Psoas muscle (tissue), 8 donors: ENCODE results near the gene ZCCHC10. TPM values are rescaled to one million over a fixed set of nuclear protein-coding genes. Genes with fewer than 3 reads are reported as not detected.
"Not testable (repeated sequence)": the region's sequence is repeated elsewhere in the genome, so short reads cannot be mapped to it uniquely, and the experiment has no call there.

Experiments used
- ATAC-seq, 4 donors: fragments of 200-7000 bp; cut with Tn5 transposase; one replicate each; pipeline ENCODE4 v1.9.1; 2020; ENCODE audit warnings: moderate library complexity in 3 of 4, mild to moderate bottlenecking in 2 of 4
- DNase-seq, 2 donors: peaks; one replicate each; pipeline ENCODE4 v3.0.0-alpha.2; 2020
- H3K27ac ChIP-seq: fragments of 200-600 bp; one replicate; pipeline ENCODE4 v1.8.0; 2022
- H3K27me3 ChIP-seq, 3 donors: fragments of 200-600 bp in 1 of 3; one replicate each; pipeline versions ENCODE4 v1.6.1 to v1.8.0; 2013 to 2022; ENCODE audit warnings: low read length in 2 of 3, mild to moderate bottlenecking in 2 of 3, moderate library complexity in 1 of 3; ENCODE audit not compliant: insufficient read depth in 3 of 3
- H3K36me3 ChIP-seq, 2 donors: fragments of 200-600 bp in 1 of 2; one replicate each; pipeline versions ENCODE4 v1.6.1 to v1.8.0; 2013 to 2022; ENCODE audit warnings: low read depth in 1 of 2, mild to moderate bottlenecking in 1 of 2, moderate library complexity in 1 of 2; ENCODE audit not compliant: insufficient read depth in 1 of 2
- H3K4me1 ChIP-seq: fragments of 200-600 bp; one replicate; pipeline ENCODE4 v1.8.0; 2022
- H3K4me3 ChIP-seq: fragments of 200-600 bp; one replicate; pipeline ENCODE4 v1.8.0; 2022; ENCODE audit warnings: mild to moderate bottlenecking
- H3K9me3 ChIP-seq: fragments of 200-600 bp; one replicate; pipeline ENCODE4 v1.8.0; 2022
- WGBS, 3 donors: extraction: QIAGEN DNeasy Blood & Tissue Kit; methylation state at CpG; one replicate each; pipeline versions ENCODE4 v1.1.6 to v1.1.7; 2013; 5-methylcytosine and 5-hydroxymethylcytosine counted together
- intact Hi-C, 2 donors: fragments of 100-400 bp; cut with DNase I; formaldehyde crosslinking; loops; one replicate each; pipeline versions ENCODE4 v1.11.0 to v1.14.2; 2022
- polyA plus RNA-seq, 3 donors: library from polyadenylated mRNA; stranded (reverse); fragments of 200-250 nt; gene quantifications; one replicate each; pipeline ENCODE4 v1.2.3, GENCODE V29; 2013
- total RNA-seq, 4 donors: library from RNA; stranded (reverse); fragmentation: NEBNext Ultra II Directional in 2 of 4; extraction: Animal tissue kit (Norgen Biotek cat#: 25700) in 2 of 4; gene quantifications; one replicate each; pipeline versions ENCODE4 v1.2.1 to v1.2.4, GENCODE V29; 2021 to 2023
- TF ChIP-seq, protein P1 (sequence below): fragments of 200-600 bp; IDR thresholded peaks from one replicate; pipeline ENCODE4 v1.8.0; 2022; ENCODE audit warnings: antibody characterized with exemption
- donor health status: healthy with polysubstance abuse.
- donor health status: DM: no; HTN: no; CAD: no; lungs with moderate emphysema.
- donor health status: Bipolar disorder and iron deficiency.
- donor health status: healthy.
- donor health status: DM: yes; HTN: yes; CAD: no.
- donor health status: DM: no; HTN: no; CAD: no.
- donor health status: DM: no; HTN: no; CAD: no.
- donor health status: DM: yes; HTN: yes; CAD: no.

Gene ZCCHC10
- total and polyA plus RNA-seq, 7 donors: 13.6 to 32.5 (median 19.8) TPM

DNA sequence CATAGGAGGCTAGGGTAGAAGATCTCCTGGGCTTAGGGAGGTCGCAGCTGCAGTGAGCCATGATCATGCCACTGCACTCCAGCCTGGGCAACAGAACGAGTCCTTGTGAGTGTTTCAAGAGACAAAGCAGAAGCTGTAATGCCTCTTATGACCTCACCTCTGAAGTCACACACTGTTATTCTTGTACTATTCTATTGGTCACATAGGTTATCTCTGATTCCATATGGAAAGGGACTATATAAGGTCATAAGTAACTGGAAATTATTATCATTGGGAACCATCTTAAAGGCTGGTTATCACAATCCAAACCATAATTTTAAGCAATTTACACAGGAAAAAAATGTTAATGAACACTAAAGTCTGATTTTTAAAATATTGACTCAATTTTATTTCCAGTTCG is 45.1 kb downstream of the ZCCHC10 start:
- no peak overlapping the region for H3K27ac ChIP-seq
- no peaks in the 10 kb centered on the region for H3K36me3 ChIP-seq
- DNase-seq (no peak), ATAC-seq (no peak)
- no peaks in the 10 kb centered on the region for H3K27me3 ChIP-seq
- no peak overlapping the region for H3K4me3 ChIP-seq
- WGBS, 3 donors: 86 to 95% (median 89%) methylated on average over 3 of the region's 3 CpGs
- TF ChIP-seq, protein P1, sequence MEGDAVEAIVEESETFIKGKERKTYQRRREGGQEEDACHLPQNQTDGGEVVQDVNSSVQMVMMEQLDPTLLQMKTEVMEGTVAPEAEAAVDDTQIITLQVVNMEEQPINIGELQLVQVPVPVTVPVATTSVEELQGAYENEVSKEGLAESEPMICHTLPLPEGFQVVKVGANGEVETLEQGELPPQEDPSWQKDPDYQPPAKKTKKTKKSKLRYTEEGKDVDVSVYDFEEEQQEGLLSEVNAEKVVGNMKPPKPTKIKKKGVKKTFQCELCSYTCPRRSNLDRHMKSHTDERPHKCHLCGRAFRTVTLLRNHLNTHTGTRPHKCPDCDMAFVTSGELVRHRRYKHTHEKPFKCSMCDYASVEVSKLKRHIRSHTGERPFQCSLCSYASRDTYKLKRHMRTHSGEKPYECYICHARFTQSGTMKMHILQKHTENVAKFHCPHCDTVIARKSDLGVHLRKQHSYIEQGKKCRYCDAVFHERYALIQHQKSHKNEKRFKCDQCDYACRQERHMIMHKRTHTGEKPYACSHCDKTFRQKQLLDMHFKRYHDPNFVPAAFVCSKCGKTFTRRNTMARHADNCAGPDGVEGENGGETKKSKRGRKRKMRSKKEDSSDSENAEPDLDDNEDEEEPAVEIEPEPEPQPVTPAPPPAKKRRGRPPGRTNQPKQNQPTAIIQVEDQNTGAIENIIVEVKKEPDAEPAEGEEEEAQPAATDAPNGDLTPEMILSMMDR: no peak
- H3K9me3 ChIP-seq: no peaks in the 10 kb centered on the region
- intact Hi-C loops: no loop called here
- no peaks in the 10 kb centered on the region for H3K4me1 ChIP-seq

DNA sequence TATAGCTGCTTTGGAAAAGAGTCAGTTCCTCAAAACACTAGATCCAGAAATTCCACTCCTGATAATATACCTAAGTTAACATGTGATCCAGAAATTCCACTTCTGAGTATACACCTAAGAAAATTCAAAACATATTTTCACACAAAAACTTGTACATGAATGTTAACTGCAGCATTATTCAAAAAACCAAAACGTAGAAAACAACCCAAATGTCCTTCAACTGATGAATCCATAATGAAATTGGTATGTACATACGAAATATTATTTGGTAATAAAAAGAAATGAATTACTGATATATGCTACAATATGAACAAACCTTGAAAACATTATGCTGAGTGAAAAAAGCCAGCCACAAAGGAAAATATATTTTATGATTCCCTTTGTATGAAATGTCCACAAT is 46.4 kb downstream of the ZCCHC10 start:
- WGBS, 3 donors: 69 to 82% (median 77%) methylated on average over 2 of the region's 2 CpGs
- DNase-seq (no peak), ATAC-seq (no peak)
- intact Hi-C loops: no loop called here
- H3K9me3 ChIP-seq: no peaks in the 10 kb centered on the region
- H3K4me1 ChIP-seq: no peaks in the 10 kb centered on the region
- no peak overlapping the region for H3K27ac ChIP-seq
- H3K27me3 ChIP-seq: no peaks in the 10 kb centered on the region
- no peaks in the 10 kb centered on the region for H3K36me3 ChIP-seq
- TF ChIP-seq, protein P1: no peak
- no peak overlapping the region for H3K4me3 ChIP-seq

DNA sequence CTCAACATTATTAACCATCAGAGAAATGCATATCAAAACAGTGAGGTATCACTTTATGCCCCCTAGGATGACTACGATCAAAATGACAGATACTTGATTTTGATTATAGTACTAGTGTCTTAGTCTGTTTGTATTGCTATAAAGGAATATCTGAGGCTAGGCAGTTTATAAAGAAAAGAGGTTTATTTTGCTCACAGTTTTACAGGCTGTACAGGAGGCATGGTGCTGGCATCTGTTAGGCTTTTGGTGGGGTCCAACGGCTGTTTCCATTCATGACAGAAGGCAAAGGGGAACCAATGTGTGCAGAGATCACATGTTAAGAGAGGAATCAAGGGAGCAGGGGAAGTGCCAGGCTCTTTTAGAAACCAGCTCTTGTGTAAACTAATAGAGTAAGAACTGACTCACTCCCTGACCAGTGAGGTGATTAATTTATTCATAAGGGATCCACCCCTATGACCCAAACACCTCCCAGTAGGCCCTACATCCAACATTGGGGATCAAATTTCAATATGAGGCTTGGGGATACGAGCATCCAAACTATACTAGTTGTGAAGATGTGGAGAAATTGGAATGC is 46.9 kb downstream of the ZCCHC10 start:
- Histone ChIP-seq H3K9me3 (no peaks in the 10 kb centered on the region), H3K4me3 (no peak overlapping the region), H3K36me3 (no peaks in the 10 kb centered on the region), H3K27ac (no peak overlapping the region), H3K27me3 (no peaks in the 10 kb centered on the region), H3K4me1 (no peaks in the 10 kb centered on the region)
- intact Hi-C loops: no loop called here
- ATAC-seq (no peak), DNase-seq (no peak)
- TF ChIP-seq, protein P1: no peak
- 71 to 75% (median 73%) methylated on average over 3 of the region's 3 CpGs for WGBS, 3 donors

DNA sequence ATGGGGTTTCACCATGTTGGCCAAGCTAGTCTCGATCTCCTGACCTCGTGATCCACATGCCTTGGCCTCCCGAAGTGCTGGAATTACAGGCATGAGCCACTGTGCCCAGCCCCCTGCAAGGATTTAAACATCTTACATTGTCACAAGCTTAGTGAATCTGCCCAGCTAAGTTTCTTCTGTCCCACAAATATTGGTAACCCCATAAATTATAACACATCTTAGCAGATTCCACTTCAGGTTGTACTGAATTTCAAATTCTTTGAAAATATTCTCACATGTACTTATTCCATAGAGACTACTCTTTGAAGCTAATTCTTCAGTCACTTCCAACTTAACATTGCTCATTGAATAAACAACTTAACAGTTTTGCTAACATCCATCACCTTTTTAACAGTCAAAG is 49.5 kb downstream of the ZCCHC10 start:
- H3K9me3 ChIP-seq: no peaks in the 10 kb centered on the region
- TF ChIP-seq, protein P1: no peak
- no peaks in the 10 kb centered on the region for H3K36me3 ChIP-seq
- intact Hi-C loops: no loop called here
- ATAC-seq (no peak), DNase-seq (no peak)
- H3K27ac ChIP-seq: no peak overlapping the region
- no peaks in the 10 kb centered on the region for H3K27me3 ChIP-seq
- no peak overlapping the region for H3K4me3 ChIP-seq
- WGBS, 3 donors: 83 to 94% (median 87%) methylated on average over 3 of the region's 3 CpGs
- H3K4me1 ChIP-seq: no peaks in the 10 kb centered on the region

DNA sequence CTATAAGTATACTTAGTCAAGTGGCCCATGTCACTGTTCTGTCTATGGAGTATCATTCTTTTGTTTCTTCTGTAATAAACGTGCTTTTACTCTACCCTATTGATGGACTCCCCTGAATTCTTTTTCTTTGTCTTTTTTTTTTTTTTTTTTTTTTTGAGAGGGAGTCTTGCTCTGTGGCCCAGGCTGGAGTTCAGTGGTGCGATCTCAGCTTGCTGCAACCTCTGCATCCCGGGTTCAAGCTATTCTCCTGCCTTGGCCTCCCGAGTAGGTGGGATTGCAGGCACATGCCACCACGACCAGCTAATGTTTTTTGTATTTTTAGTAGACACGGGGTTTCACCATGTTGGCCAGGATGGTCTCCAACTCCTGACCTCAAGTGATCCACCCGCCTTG is 53.9 kb downstream of the ZCCHC10 start:
- H3K27me3 ChIP-seq, ATAC-seq, intact Hi-C loops, H3K27ac ChIP-seq, H3K9me3 ChIP-seq, H3K4me3 ChIP-seq, H3K36me3 ChIP-seq, DNase-seq, H3K4me1 ChIP-seq: not testable (repeated sequence)
- 89 to 93% (median 93%) methylated on average over 7 of the region's 7 CpGs for WGBS, 3 donors
